ENCODE data around the gene IGFBPL1.
"Not testable (repeated sequence)": the region's sequence is repeated elsewhere in the genome, so short reads cannot be mapped to it uniquely, and the experiment has no call there.

Gene IGFBPL1

DNA sequence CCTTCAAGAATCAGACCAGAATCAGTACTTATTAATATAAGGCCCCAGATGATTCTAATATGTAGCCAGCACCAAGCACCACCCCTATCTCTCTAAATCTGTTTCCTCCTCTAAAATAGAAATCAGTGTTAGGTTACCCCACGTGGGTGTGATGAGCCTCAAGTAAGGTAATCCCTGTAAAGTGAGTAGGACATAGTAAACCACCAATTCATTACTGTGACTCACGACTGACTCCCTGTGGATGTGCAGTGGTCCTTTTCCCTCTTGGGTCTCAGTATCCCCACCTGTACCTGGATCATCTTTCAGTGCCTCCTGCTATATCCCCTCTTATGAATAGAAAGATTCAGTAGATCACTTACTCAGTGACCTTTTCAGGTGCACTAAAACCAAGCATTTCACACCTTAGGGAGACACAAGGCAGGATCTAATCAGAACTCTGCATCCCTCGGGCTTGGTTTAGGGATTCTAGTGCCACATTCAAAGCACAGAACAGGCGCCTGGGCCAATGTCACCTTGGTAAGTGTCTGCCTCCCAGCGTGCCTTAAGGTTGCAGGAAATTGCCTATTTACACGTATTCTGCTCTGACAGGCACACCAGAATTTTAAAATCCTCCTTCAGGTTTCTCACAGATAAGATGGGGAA, 43.9 kb downstream of the IGFBPL1 start:
- TF ChIP-seq CTCF (IDR thresholded peaks at IDR 0.05; ENCODE audit: borderline replicate concordance, insufficient read depth, low read depth, low read length) = no peak
- no peak overlapping the region for H3K4me3 ChIP-seq (ENCODE audit: low read depth, low read length)

- H3K4me3 ChIP-seq (ENCODE audit: low read depth, low read length) = not testable (repeated sequence)
These were observed 46.7 kb downstream of the IGFBPL1 start for GRCh38 chr9:38377336-38378083.

- no peak for TF ChIP-seq CTCF (IDR thresholded peaks at IDR 0.05; ENCODE audit: borderline replicate concordance, insufficient read depth, low read depth, low read length)
These were observed 48.1 kb downstream of the IGFBPL1 start for GRCh38 chr9:38376021-38376670.

GRCh38 chr9:38375572-38375963, 48.7 kb downstream of the IGFBPL1 start:
- TF ChIP-seq CTCF (IDR thresholded peaks at IDR 0.05; ENCODE audit: borderline replicate concordance, insufficient read depth, low read depth, low read length) = no peak
- no peak overlapping the region for H3K4me3 ChIP-seq (ENCODE audit: low read depth, low read length)

More at GRCh38 chr9:38376021-38376670, 48.1 kb downstream of the IGFBPL1 start:
- H3K4me3 ChIP-seq (ENCODE audit: low read depth, low read length) = no peak overlapping the region

DNA sequence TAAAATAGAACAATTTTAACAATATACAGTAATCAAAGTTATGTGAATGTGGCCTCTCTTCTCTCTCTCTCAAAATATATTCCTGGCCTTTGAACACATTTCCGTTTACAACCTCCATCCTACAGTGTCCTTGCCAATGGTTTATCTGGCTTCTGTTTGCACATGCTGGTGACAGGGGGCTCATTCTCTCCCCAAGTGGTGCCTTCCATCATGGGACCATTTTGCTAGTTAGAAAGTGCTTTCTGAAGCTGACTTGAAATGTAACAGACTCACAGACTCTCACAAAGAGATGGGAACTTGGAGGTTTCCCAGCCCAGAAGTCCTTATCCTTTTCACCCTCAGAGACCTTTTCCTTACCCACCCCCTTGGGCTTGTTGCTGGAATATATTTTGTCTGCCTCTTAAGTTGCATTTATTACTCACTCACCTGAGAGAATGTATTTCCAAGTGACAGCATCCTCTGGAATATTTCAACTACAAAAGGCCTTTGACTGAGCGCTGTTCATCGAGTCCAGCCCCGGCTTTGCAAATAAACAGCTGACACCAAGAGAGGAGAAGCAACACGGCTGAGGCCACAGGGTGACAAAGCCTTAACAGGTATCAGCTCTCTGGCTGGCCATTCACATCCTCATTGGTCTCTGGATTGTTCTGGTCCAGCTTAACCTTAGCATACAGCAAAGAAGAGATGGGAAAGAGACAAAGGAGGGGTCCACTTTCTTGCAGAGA, 49.2 kb downstream of the IGFBPL1 start:
- H3K4me3 ChIP-seq (ENCODE audit: low read depth, low read length) = no peak overlapping the region
- TF ChIP-seq CTCF (IDR thresholded peaks at IDR 0.05; ENCODE audit: borderline replicate concordance, insufficient read depth, low read depth, low read length) = no peak

GRCh38 chr9:38373679-38374078, 50.6 kb downstream of the IGFBPL1 start:
- TF ChIP-seq CTCF (IDR thresholded peaks at IDR 0.05; ENCODE audit: borderline replicate concordance, insufficient read depth, low read depth, low read length) = no peak

More at GRCh38 chr9:38373679-38374078, 50.6 kb downstream of the IGFBPL1 start:
- no peak overlapping the region for H3K4me3 ChIP-seq (ENCODE audit: low read depth, low read length)

Data from GM12875 (cell line).